H9 (cell line): ENCODE measurements around the gene DNAH5. TPM values are rescaled to one million over a fixed set of nuclear protein-coding genes. Genes with fewer than 3 reads are reported as not detected.

ENCODE experiments used
- DNase-seq: peaks from one replicate; pipeline ENCODE4 v3.0.0-alpha.2; 2017
- H2AFZ ChIP-seq: one replicate; pipeline ENCODE4 v1.6.1; 2013; ENCODE audit warnings: mild to moderate bottlenecking, low read length, control low read depth, moderate library complexity
- H2AK5ac ChIP-seq: 2 replicates; pipeline ENCODE4 v1.6.1; 2013; ENCODE audit warnings: low read length, control low read depth, mixed read lengths; ENCODE audit not compliant: insufficient read length
- H2BK120ac ChIP-seq: one replicate; pipeline ENCODE4 v1.6.1; 2013; ENCODE audit warnings: low read depth, mild to moderate bottlenecking, low read length, control low read depth, inconsistent platforms; ENCODE audit not compliant: poor library complexity, severe bottlenecking
- H2BK12ac ChIP-seq: 2 replicates; pipeline ENCODE4 v1.6.1; 2013; ENCODE audit warnings: low read length, control low read depth, mixed read lengths, low read depth; ENCODE audit not compliant: insufficient read length
- H2BK15ac ChIP-seq: 2 replicates; pipeline ENCODE4 v1.6.1; 2013; ENCODE audit warnings: low read depth, low read length, control low read depth
- H2BK20ac ChIP-seq: one replicate; pipeline ENCODE4 v1.6.1; 2013; ENCODE audit warnings: low read depth, mild to moderate bottlenecking, low read length, control low read depth, inconsistent platforms; ENCODE audit not compliant: poor library complexity, severe bottlenecking
- H2BK5ac ChIP-seq: 2 replicates; pipeline ENCODE4 v1.6.1; 2013; ENCODE audit warnings: low read length, control low read depth, mixed read lengths; ENCODE audit not compliant: insufficient read length
- H3K14ac ChIP-seq: 2 replicates; pipeline ENCODE4 v1.6.1; 2013; ENCODE audit warnings: low read length, control low read depth; ENCODE audit not compliant: insufficient read depth
- H3K18ac ChIP-seq: 2 replicates; pipeline ENCODE4 v1.6.1; 2013; ENCODE audit warnings: low read depth, mild to moderate bottlenecking, mixed read lengths, low read length, control low read depth; ENCODE audit not compliant: insufficient read length
- H3K23ac ChIP-seq: 2 replicates; pipeline ENCODE4 v1.6.1; 2013; ENCODE audit warnings: low read length, control low read depth, mixed read lengths, low read depth; ENCODE audit not compliant: insufficient read length
- H3K23me2 ChIP-seq: 2 replicates; pipeline ENCODE4 v1.6.1; 2013; ENCODE audit warnings: low read depth, mild to moderate bottlenecking, mixed read lengths, low read length, control low read depth; ENCODE audit not compliant: insufficient read length, poor library complexity, severe bottlenecking
- H3K27ac ChIP-seq: 2 replicates; pipeline ENCODE4 v1.5.1; 2013; ENCODE audit warnings: low read length, control low read depth, mixed read lengths, low read depth; ENCODE audit not compliant: insufficient read length
- H3K27me3 ChIP-seq: 2 replicates; pipeline ENCODE4 v1.6.1; 2013; ENCODE audit warnings: low read length, control low read depth, inconsistent platforms; ENCODE audit not compliant: insufficient read depth
- H3K4ac ChIP-seq: 2 replicates; pipeline ENCODE4 v1.6.1; 2013; ENCODE audit warnings: low read depth, mild to moderate bottlenecking, control low read depth, inconsistent platforms, low read length, moderate library complexity
- H3K4me1 ChIP-seq: 2 replicates; pipeline ENCODE4 v1.6.1; 2013; ENCODE audit warnings: low read length, control low read depth, inconsistent platforms; ENCODE audit not compliant: insufficient read depth
- H3K4me2 ChIP-seq: 2 replicates; pipeline ENCODE4 v1.6.1; 2013; ENCODE audit warnings: low read length, control low read depth, mixed read lengths; ENCODE audit not compliant: insufficient read length, insufficient read depth
- H3K56ac ChIP-seq: 2 replicates; pipeline ENCODE4 v1.6.1; 2013; ENCODE audit warnings: low read depth, mild to moderate bottlenecking, mixed read lengths, low read length, control low read depth; ENCODE audit not compliant: insufficient read length
- H3K79me1 ChIP-seq: 2 replicates; pipeline ENCODE4 v1.6.1; 2013; ENCODE audit warnings: low read depth, mild to moderate bottlenecking, moderate library complexity, low read length, control low read depth, inconsistent platforms; ENCODE audit not compliant: insufficient read depth, poor library complexity, severe bottlenecking
- H3K79me2 ChIP-seq: 2 replicates; pipeline ENCODE4 v1.6.1; 2013; ENCODE audit warnings: low read length, control low read depth, inconsistent platforms; ENCODE audit not compliant: insufficient read depth
- H3K9ac ChIP-seq: 2 replicates; pipeline ENCODE4 v1.6.1; 2013; ENCODE audit warnings: low read length, control low read depth, mixed read lengths; ENCODE audit not compliant: insufficient read length; ENCODE audit errors: extremely low read depth
- H3K9me3 ChIP-seq: one replicate; pipeline ENCODE4 v1.6.1; 2013; ENCODE audit warnings: low read depth, low read length, inconsistent platforms; ENCODE audit not compliant: control insufficient read depth
- H3T11ph ChIP-seq: one replicate; pipeline ENCODE4 v1.6.1; 2013; ENCODE audit warnings: mild to moderate bottlenecking, low read length, control low read depth, inconsistent platforms
- H4K20me1 ChIP-seq: one replicate; pipeline ENCODE4 v1.6.1; 2013; ENCODE audit not compliant: control insufficient read depth, insufficient read length, insufficient read depth
- H4K5ac ChIP-seq: 2 replicates; pipeline ENCODE4 v1.6.1; 2013; ENCODE audit warnings: low read depth, mild to moderate bottlenecking, mixed read lengths, low read length, control low read depth; ENCODE audit not compliant: insufficient read length
- H4K8ac ChIP-seq: replicated peaks from 2 replicates; pipeline ENCODE4 v1.6.1; 2013; ENCODE audit warnings: low read length, control low read depth, mixed read lengths, low read depth; ENCODE audit not compliant: insufficient read length
- H4K91ac ChIP-seq: 2 replicates; pipeline ENCODE4 v1.6.1; 2013; ENCODE audit warnings: low read depth, mild to moderate bottlenecking, moderate library complexity, mixed read lengths, low read length, control low read depth; ENCODE audit not compliant: insufficient read length
- H3K27ac Mint-ChIP-seq, 3 experiments: 2 replicates in 2 of 3; 3 replicates in 1 of 3; pipeline ENCODE4 v1.8.0; 2020 to 2021; ENCODE audit warnings: mixed read lengths in 3 of 3, mild to moderate bottlenecking in 1 of 3, moderate library complexity in 1 of 3
- H3K27me3 Mint-ChIP-seq: 2 replicates; pipeline ENCODE4 v1.8.0; 2021; ENCODE audit warnings: low read depth, mild to moderate bottlenecking, moderate library complexity, mixed read lengths
- H3K36me3 Mint-ChIP-seq, 3 experiments: 2 replicates in 2 of 3; 3 replicates in 1 of 3; pipeline ENCODE4 v1.8.0; 2020 to 2021; ENCODE audit warnings: low read depth in 3 of 3, mixed read lengths in 3 of 3; ENCODE audit not compliant: insufficient read depth in 1 of 3
- H3K4me1 Mint-ChIP-seq, 2 experiments: 2 replicates each; pipeline ENCODE4 v1.8.0; 2020; ENCODE audit warnings: mixed read lengths in 2 of 2
- H3K4me3 Mint-ChIP-seq, 2 experiments: 2 replicates in 1 of 2; 3 replicates in 1 of 2; pipeline ENCODE4 v1.8.0; 2020 to 2021; ENCODE audit warnings: mild to moderate bottlenecking in 2 of 2, mixed read lengths in 2 of 2, moderate library complexity in 1 of 2
- H3K9me3 Mint-ChIP-seq, 2 experiments: 2 replicates in 1 of 2; 3 replicates in 1 of 2; pipeline ENCODE4 v1.8.0; 2020; ENCODE audit warnings: mild to moderate bottlenecking in 2 of 2, mixed read lengths in 2 of 2, moderate library complexity in 1 of 2
- WGBS: extraction: QIAGEN DNeasy Blood & Tissue Kit; methylation state at CpG from one replicate; pipeline ENCODE4 v1.1.7; 2013; ENCODE audit warnings: missing lambda C conversion rate, low lambda C conversion rate, mixed read lengths; ENCODE audit not compliant: insufficient read length; ENCODE audit errors: extremely low coverage; 5-methylcytosine and 5-hydroxymethylcytosine counted together
- total RNA-seq: library from RNA; stranded (reverse); gene quantifications from 2 replicates; pipeline ENCODE4 v1.2.1, GENCODE V29; 2021
- TF ChIP-seq, protein P1 (sequence below): fragments of 200-600 bp; sonication (generic); conservative IDR thresholded peaks from 3 replicates; pipeline ENCODE4 v1.8.0; 2021; ENCODE audit warnings: antibody characterized with exemption, mild to moderate bottlenecking

Gene DNAH5
- total RNA-seq, 1 experiment from 2014 or later = 0.50 TPM

DNA sequence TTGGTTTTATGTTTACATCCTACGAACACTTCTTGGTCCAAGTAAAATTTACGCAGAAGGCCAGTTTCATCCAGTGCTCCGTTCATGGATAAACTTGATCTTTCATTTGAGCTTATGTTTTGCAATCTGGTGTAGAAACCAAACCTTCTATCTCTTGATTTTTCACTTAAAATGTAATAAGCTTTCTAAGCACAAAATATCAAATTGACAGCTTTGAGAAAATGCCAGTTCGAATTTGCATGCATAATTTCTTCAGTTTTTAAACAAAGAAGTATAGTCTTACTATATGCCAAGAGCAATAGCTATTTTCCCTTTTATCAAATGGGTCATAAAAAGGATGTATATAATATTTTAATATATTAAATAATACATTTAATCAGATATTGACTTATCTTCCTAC is 17.8 kb downstream of the DNAH5 start:
- Histone ChIP-seq H3K23me2 (no peaks in the 10 kb centered on the region), H3K4me1 (no peaks in the 10 kb centered on the region), H2BK5ac (no peak overlapping the region), H2AFZ (no peak overlapping the region), H3K4ac (no peak overlapping the region), H2AK5ac (no peak overlapping the region), H3K4me2 (no peak overlapping the region), H3K56ac (no peak overlapping the region), H3K14ac (no peak overlapping the region), H2BK20ac (no peak overlapping the region), H3K18ac (no peak overlapping the region), H2BK15ac (no peak overlapping the region), H3K27ac (no peak overlapping the region), H3K27me3 (no peaks in the 10 kb centered on the region), H3K23ac (no peak overlapping the region), H3T11ph (no peak overlapping the region), H3K79me2 (no peaks in the 10 kb centered on the region), H3K9me3 (no peaks in the 10 kb centered on the region), H2BK12ac (no peak overlapping the region), H2BK120ac (no peak overlapping the region), H3K79me1 (no peaks in the 10 kb centered on the region), H4K5ac (no peak overlapping the region), H4K20me1 (no peaks in the 10 kb centered on the region), H4K91ac (no peak overlapping the region), H3K9ac (no peak overlapping the region), H4K8ac (no peak overlapping the region)
- Mint-ChIP-seq H3K36me3 (no peaks in the 10 kb centered on the region), H3K27me3 (no peaks in the 10 kb centered on the region), H3K9me3 (no peaks in the 10 kb centered on the region), H3K27ac (no peak overlapping the region), H3K4me3 (no peak overlapping the region), H3K4me1 (peaks cover 6 to 10% of the 10 kb centered on the region in 2 experiments)
- TF ChIP-seq, protein P1, sequence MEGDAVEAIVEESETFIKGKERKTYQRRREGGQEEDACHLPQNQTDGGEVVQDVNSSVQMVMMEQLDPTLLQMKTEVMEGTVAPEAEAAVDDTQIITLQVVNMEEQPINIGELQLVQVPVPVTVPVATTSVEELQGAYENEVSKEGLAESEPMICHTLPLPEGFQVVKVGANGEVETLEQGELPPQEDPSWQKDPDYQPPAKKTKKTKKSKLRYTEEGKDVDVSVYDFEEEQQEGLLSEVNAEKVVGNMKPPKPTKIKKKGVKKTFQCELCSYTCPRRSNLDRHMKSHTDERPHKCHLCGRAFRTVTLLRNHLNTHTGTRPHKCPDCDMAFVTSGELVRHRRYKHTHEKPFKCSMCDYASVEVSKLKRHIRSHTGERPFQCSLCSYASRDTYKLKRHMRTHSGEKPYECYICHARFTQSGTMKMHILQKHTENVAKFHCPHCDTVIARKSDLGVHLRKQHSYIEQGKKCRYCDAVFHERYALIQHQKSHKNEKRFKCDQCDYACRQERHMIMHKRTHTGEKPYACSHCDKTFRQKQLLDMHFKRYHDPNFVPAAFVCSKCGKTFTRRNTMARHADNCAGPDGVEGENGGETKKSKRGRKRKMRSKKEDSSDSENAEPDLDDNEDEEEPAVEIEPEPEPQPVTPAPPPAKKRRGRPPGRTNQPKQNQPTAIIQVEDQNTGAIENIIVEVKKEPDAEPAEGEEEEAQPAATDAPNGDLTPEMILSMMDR = no peak
- no peak for DNase-seq
- no CpG with 5 or more reads among the region's 4 CpGs for WGBS
